HG02943 (cell line): ENCODE data around the gene SRC.

Experiments used
- ATAC-seq: cut with Tn5 transposase; IDR thresholded peaks from one replicate; pipeline ENCODE4 v1.9.1; 2021; ENCODE audit warnings: mild to moderate bottlenecking, low read depth, moderate library complexity; ENCODE audit not compliant: unreplicated experiment

Gene SRC

DNA sequence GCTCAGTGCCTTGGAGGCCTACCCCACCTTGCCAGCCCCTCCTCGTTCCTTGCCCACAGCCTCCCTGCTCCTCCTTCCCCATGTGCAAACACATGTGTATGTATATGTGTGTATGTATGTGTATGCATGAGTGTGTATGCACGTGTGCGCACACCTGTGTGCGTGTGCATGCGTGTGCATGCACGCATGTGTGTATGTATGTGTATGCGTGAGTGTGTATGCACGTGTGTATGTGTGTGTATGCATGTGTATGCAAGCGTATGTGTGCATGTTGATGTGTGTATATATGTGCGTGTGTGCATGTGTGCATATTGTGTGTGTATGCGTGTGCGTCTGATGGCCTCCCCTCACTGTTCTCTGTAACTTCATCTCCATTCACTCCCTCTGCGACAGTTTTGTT is 74.7 kb downstream of the SRC start:
- no peak for ATAC-seq

- no peak for ATAC-seq
Observed at GRCh38 chr20:37421060-37421905, 75.3 kb downstream of the SRC start.

- ATAC-seq, result no peak
Observed at GRCh38 chr20:37421988-37422387, 76.0 kb downstream of the SRC start.

- no peak for ATAC-seq
Observed at GRCh38 chr20:37422791-37423286, 76.9 kb downstream of the SRC start.

DNA sequence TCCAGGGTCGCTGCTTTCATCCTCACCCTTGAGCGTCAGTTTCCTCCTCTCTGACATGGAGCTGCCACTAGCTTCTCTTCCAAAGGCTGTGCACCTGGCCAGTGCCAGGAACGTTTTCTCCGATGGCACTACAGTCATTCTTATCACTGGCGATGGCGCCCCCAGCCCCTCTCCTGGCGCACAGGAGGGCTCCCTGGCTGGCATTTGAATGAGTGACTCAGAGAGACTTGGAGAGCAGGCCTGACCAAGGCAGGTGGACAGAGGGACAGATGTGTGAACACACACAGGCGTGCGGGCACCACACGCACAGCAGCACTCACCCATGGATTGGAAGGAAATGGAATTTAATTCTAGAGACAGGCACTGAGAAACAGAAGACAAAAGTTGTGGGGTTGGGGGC is 77.6 kb downstream of the SRC start:
- no peak for ATAC-seq

DNA sequence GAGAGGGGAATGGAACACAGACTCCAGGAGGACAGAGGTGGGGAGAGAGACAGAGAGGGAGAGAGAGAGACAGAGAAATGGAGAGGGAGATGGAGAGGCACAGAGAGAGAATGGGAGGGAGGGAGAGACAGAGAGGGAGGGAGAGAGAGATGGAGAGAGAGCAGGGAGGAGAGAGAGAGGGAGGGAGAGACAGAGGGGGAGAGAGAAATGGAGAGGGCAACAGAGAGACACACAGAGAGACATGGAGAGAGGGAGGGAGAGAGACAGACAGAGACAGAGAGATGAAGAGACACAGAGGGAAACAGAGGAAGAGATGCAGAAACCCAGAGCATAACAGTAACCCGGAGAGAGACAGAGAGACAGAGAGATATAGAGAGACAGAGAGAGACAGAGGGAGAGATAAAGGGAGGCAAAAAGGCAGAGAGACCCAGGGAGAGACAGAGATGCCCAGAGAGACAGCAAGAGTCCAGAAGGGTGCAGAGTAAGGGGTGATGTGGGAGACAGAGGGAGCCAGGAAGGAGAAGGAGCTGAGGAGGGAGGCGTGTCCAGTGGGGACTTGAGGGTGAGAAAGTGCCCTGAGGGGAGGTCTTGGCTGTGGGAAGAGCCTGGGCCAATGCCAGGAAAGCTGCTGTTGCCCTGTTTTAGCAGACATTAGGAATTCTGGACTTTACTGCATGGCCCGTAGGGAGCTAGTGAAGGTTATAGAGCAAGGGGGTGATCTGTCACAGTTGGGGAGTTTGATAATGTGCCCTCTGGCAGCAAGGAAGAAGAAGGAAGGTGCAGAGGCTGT is 78.3 kb downstream of the SRC start:
- ATAC-seq, result no peak

GRCh38 chr20:37425103-37425625 is 79.2 kb downstream of the SRC start:
- no peak for ATAC-seq

GRCh38 chr20:37426106-37426505 is 80.2 kb downstream of the SRC start:
- ATAC-seq, result no peak

- ATAC-seq, result no peak
Observed at GRCh38 chr20:37426978-37427377, 81.0 kb downstream of the SRC start.

GRCh38 chr20:37430044-37430443 is 84.1 kb downstream of the SRC start:
- ATAC-seq, result no peak

- no peak for ATAC-seq
Observed at GRCh38 chr20:37430778-37431460, 85.0 kb downstream of the SRC start.

- no peak for ATAC-seq
Observed at GRCh38 chr20:37431786-37432185, 85.8 kb downstream of the SRC start.

DNA sequence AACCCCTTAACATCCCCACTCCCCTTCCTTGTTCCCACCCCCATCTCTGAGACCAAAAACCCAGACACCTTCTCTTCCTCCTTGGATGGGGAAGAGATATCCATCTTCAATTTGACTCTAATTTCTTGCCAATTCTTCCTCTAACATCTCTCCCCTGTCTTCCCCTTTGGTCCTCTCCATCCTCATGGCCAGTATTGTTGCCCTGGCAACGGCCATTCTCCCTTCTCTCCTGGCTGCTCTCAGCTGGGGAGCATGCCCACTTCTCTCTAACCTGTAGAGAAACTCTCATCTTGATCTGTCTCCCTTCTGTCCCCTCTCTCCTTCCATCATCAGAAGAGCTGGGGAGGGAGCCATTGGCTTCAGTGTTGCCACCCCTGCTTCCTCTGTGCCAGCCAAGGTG is 86.7 kb downstream of the SRC start:
- ATAC-seq, result no peak

DNA sequence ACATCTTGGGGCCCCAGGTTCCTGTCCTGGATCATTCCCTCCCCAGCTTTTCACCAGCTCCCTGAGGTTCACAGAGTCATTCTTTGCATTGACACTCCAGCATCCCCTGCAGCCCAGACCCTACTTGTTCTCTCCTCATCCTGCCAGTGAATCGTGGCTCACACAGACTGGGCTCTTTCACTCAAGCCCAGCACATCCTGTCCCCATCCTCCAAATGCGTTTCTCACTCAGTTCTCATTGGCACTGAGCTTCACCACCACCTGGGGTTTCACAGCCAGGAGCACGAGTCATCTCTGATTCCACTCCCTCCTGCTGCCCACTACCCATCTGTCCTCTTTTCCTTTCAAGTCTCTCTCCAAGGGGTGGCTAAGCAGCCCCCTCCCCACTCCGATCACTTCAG is 89.7 kb downstream of the SRC start:
- ATAC-seq, result no peak

DNA sequence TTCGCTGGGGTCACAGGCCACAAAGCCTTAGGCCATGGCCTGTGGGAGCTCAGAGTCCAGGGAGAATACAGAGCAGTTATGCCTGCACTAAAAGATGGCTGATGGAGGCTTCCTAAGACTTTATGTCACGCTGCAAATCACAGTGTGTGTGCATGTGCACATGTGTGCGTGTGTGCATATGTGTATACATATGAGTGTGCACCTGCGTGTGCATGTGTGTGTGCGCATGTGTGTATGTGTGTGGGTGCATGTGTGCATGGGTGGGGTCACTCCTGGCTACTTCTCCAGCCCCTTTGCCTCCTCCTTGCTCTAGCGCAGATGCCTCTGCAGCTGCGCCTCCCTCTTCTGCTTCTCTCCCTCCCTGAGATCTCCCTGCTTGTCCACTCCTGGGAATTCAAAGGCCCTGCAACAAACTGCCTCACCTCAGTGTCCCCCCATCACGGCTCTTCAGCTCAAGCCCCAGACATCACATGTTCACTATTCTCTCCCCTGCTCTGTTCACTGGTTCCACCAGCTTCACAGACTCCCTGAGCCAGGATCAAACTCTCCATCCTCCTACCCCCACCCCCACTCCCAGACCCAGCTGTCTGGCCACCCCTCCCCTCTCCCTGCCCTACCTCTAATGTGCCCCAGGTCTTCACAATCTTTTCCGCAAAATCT is 90.7 kb downstream of the SRC start:
- ATAC-seq, result no peak

GRCh38 chr20:37437676-37438075 is 91.7 kb downstream of the SRC start:
- no peak for ATAC-seq

DNA sequence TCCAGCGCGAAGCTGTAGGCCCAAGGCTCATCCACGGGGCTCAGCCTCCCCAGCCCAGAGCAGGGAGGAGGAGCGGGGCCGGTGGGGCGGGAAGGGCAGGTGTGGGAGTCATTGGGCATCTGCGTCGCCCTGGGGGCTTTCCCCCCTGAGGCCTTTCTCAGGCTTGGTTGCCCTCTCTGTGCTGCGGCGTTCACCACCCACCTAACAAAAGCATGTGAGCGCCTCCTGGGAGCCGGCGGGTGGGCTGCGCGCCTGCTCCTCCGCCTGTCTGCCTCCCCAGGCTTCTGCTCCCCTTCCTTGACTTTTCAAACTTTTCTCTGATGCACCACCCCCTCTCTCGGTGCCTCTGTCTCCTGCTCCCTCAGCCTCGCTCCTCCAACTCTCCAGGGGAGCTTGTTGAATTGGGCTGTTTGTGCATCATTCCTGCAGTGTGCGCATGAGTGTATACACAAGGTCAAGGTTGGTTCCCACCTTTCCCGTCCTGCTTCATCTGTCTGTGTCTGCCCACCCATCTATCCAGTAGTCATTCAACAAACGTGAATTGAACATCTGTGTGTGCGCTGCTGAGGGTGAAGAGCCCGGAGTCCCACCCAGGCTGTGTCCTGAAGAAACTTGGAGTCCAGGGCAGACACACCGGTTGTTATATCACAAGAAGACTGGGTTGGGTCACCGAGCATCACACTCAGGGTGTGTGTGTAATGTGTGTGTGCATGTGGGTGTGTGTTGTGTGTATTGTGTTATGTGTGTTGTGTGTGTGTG is 92.7 kb downstream of the SRC start:
- no peak for ATAC-seq

DNA sequence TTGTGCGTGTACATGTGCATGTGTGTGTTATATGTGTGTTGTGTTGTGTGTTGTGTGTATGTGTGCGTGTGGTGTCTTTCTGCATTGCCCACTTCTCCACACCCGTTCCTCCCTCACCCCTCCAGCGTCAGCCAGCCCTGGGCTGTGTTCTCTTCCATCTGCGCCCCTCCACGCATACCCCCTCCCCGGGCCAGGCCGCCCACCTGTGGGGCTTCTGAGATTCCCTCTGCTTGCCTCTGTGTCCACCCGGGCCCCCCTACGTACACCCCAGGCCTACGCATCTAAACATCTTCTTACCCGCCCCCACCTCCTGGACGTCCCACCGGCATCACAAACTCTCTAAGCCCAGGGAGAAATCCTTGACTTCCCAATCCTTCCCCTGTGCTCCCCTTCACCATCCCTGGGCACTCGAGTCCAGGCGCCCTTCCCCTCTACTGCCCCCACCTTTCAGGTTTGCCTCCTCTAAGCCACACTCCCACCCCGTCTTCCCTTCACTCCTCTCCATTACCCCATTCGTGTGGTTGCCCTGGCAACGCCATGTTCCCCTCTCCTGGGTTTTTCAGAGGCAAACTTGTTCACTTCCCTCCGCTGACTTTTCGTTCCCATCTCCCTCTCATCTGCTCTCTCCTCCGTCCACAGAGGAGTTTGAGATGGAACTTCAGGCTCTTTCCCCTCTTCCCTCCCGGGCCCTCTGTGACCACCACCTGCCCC is 93.4 kb downstream of the SRC start:
- no peak for ATAC-seq

DNA sequence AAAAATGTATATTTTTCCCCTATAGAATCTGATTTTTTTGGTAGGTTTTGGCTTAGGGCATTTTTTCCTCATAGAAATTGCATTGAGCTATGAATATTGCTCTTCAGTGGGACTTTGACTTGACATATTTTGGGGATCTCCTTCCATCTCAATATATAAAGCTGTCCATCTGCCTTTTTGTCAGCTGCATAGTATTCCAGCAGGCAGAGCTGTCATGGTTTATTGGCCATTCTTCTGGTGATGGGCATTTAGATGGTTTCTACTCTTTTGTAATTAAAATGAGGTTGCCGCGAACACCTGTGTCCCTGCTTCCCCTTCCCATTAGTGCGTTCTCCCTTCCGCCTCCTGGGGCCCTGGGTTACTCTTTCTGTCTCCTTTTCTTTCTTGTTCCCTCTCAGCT is 95.1 kb downstream of the SRC start:
- no peak for ATAC-seq
